HepG2 (cell line): ENCODE results near the gene TEX35. TPM values are rescaled to one million over a fixed set of nuclear protein-coding genes. Genes with fewer than 3 reads are reported as not detected.

ENCODE experiments used
- ARNT2 ChIP-seq: sonication (generic); formaldehyde crosslinking; IDR thresholded peaks from 2 replicates; pipeline ENCODE4 v1.8.0; 2022; ENCODE audit warnings: mild to moderate bottlenecking, low read depth, missing genetic modification reagents, moderate library complexity
- BCL3 ChIP-seq: sonication (generic); formaldehyde crosslinking; IDR thresholded peaks from 2 replicates; pipeline ENCODE4 v1.5.1; 2020; ENCODE audit warnings: mild to moderate bottlenecking, missing genetic modification reagents, moderate library complexity
- EHMT2 ChIP-seq: fragments of 200-600 bp; sonication (generic); IDR thresholded peaks from 2 replicates; pipeline ENCODE4 v1.7.0; 2017; ENCODE audit warnings: antibody characterized with exemption, low read depth, low read length, borderline replicate concordance
- GZF1 ChIP-seq: sonication (generic); formaldehyde crosslinking; IDR thresholded peaks from 2 replicates; pipeline ENCODE4 v1.5.1; 2020; ENCODE audit warnings: mild to moderate bottlenecking, missing genetic modification reagents
- MLX ChIP-seq: IDR thresholded peaks from 2 replicates; pipeline ENCODE4 v1.6.1; 2016
- NFE2 ChIP-seq: sonication (generic); formaldehyde crosslinking; IDR thresholded peaks from 2 replicates; pipeline ENCODE4 v1.4.0; 2020; ENCODE audit warnings: missing genetic modification reagents
- NFYB ChIP-seq: sonication (generic); formaldehyde crosslinking; IDR thresholded peaks from 2 replicates; pipeline ENCODE4 v1.4.0; 2020; ENCODE audit warnings: missing genetic modification reagents
- NR2F1 ChIP-seq, 2 experiments: fragments of 450-650 bp in 1 of 2; formaldehyde crosslinking in 1 of 2; IDR thresholded peaks; 2 replicates each; pipeline versions ENCODE4 v1.5.0 to v1.6.1; 2016 to 2020; ENCODE audit warnings: mild to moderate bottlenecking in 1 of 2, missing compliant biosample characterization in 1 of 2, missing genetic modification reagents in 1 of 2, moderate library complexity in 1 of 2
- PRDM10 ChIP-seq: sonication (generic); formaldehyde crosslinking; IDR thresholded peaks from 2 replicates; pipeline ENCODE4 v1.4.0; 2020; ENCODE audit warnings: low read depth, missing genetic modification reagents
- U2AF1 ChIP-seq: fragments of 200-400 bp; formaldehyde crosslinking; optimal IDR thresholded peaks from 2 replicates; pipeline ENCODE3; 2017; ENCODE audit warnings: mild to moderate bottlenecking, low read depth, low read length
- ZBTB7A ChIP-seq: sonication (generic); formaldehyde crosslinking; IDR thresholded peaks from 2 replicates; pipeline ENCODE4 v1.8.0; 2022; ENCODE audit warnings: mild to moderate bottlenecking, missing genetic modification reagents
- ZFP36 ChIP-seq: fragments of 150-350 bp; IDR thresholded peaks from 2 replicates; pipeline ENCODE4 v1.6.1; 2018; ENCODE audit warnings: borderline replicate concordance, low read length, low read depth; ENCODE audit not compliant: partially characterized antibody
- ZFP41 ChIP-seq: sonication (generic); formaldehyde crosslinking; IDR thresholded peaks from 2 replicates; pipeline ENCODE4 v1.4.0; 2020; ENCODE audit warnings: mild to moderate bottlenecking, missing genetic modification reagents, borderline replicate concordance
- ZNF33A ChIP-seq: sonication (generic); formaldehyde crosslinking; IDR thresholded peaks from 2 replicates; pipeline ENCODE4 v1.5.1; 2020; ENCODE audit warnings: missing genetic modification reagents, mild to moderate bottlenecking, moderate library complexity, borderline replicate concordance
- ZNF546 ChIP-seq: sonication (generic); formaldehyde crosslinking; conservative IDR thresholded peaks from 2 replicates; pipeline ENCODE4 v1.8.1; 2023; ENCODE audit warnings: mild to moderate bottlenecking, missing genetic modification reagents
- ZNF737 ChIP-seq: sonication (generic); formaldehyde crosslinking; IDR thresholded peaks from 2 replicates; pipeline ENCODE4 v1.5.0; 2020; ENCODE audit warnings: missing genetic modification reagents, mild to moderate bottlenecking, borderline replicate concordance
- ZNF83 ChIP-seq: sonication (generic); formaldehyde crosslinking; IDR thresholded peaks from 2 replicates; pipeline ENCODE4 v1.4.0; 2020; ENCODE audit warnings: missing genetic modification reagents, mild to moderate bottlenecking, borderline replicate concordance
- ZSCAN9 ChIP-seq: IDR thresholded peaks from 2 replicates; pipeline ENCODE4 v1.6.1; 2016; ENCODE audit warnings: borderline replicate concordance
- polyA plus RNA-seq, 8 experiments: library from polyadenylated mRNA; depleted of rRNA in 3 of 8; stranded (reverse) in 7 of 8; unstranded in 1 of 8; fragments of >200 nt; fragmentation: Illumina TruSeq in 4 of 8; extraction: Trizol in 4 of 8; gene quantifications; 2 replicates each; pipeline versions ENCODE4 v1.2.1 to v1.2.3, GENCODE V29; 2011 to 2016; ENCODE audit warnings: low read depth in 4 of 8, missing spikeins in 1 of 8, mixed read lengths in 1 of 8; ENCODE audit not compliant: insufficient read depth in 1 of 8
- total RNA-seq, 5 experiments: library from RNA; depleted of rRNA; stranded (reverse); fragments of >200 nt; fragmentation: Illumina TruSeq; extraction: Trizol; gene quantifications; 2 replicates each; pipeline ENCODE4 v1.2.3, GENCODE V29; 2016; ENCODE audit warnings: low read depth in 1 of 5
- TF ChIP-seq, protein P1 (sequence below): IDR thresholded peaks from 2 replicates; pipeline ENCODE4 v1.6.1; 2016; ENCODE audit warnings: mild to moderate bottlenecking, missing biosample characterization, missing genetic modification reagents
- TF ChIP-seq, protein P2 (sequence below): sonication (generic); formaldehyde crosslinking; IDR thresholded peaks from 2 replicates; pipeline ENCODE4 v1.8.1; 2023; ENCODE audit warnings: mild to moderate bottlenecking, missing genetic modification reagents, borderline replicate concordance
- TF ChIP-seq, protein P3 (sequence below): sonication (generic); formaldehyde crosslinking; IDR thresholded peaks from 2 replicates; pipeline ENCODE4 v1.8.1; 2023; ENCODE audit warnings: missing genetic modification reagents, inconsistent platforms, borderline replicate concordance

The TEX35 gene
- total and polyA plus RNA-seq, 2 of the 13 experiments (the other 11 are each of a cell fraction or from before 2014, with no cell fraction given): not detected

DNA sequence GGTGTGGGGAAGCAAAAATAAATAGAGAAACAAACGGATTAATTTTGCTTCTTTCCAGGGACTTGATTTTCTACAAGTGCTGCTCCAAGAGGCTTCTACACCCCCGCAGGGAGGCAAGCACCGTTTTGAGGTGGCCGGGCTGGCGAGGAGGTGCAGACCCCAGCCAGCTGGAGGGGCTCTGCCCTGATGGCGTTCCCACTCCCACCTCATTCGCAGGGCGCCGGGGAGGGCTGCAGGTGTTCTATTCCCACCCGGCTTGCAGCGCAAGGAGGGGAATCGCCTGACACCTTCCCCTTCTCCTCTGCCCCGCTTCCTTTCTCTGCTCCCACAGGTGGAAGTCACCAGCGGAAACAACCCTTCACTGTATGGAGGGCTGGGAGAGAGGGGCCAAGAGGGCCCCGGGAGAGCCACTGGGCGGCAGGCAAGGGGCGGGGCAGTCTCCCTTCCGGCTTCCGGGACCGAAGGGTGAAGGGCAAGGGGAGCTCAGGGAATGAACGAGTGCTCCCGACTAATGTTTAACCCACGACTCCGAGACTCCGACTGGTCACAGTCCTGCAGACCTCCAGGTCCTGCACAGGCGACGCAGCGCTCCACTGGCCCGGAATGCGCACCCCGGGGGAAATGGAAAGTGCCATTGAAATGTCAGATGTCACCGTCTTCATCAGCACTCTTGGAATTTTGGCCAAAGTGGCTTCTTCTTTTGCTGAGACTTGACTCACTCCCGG is 29.1 kb downstream of the TEX35 start (continued):
- TF ChIP-seq, protein P1, sequence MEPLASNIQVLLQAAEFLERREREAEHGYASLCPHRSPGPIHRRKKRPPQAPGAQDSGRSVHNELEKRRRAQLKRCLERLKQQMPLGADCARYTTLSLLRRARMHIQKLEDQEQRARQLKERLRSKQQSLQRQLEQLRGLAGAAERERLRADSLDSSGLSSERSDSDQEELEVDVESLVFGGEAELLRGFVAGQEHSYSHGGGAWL: no peak
- TF ChIP-seq ZNF737 (CRISPR knock-in tag) (peak; percentile 78; the same call in 1 of the 2 replicates), ARNT2 (CRISPR knock-in tag) (no peak), BCL3 (no peak; the same call in 1 of the 2 replicates), EHMT2 (no peak), ZFP36 (no peak), ZBTB7A (CRISPR knock-in tag) (no peak; the same call in 1 of the 2 replicates), U2AF1 (peak; percentile 72), PRDM10 (CRISPR knock-in tag) (peak; percentile 62; the same call in 1 of the 2 replicates), GZF1 (CRISPR knock-in tag) (no peak), NFE2 (CRISPR knock-in tag) (no peak), ZFP41 (no peak), ZNF83 (CRISPR knock-in tag) (no peak), MLX (CRISPR knock-in tag) (peak; percentile 39; the same call in 1 of the 2 replicates), ZNF546 (no peak), NFYB (peak; percentile 18; the same call in 1 of the 2 replicates), NR2F1 (CRISPR knock-in tag; IDR thresholded peaks at IDR 0.05) (peak in 1 of 2 experiments; percentile 39; a peak in 1 of 4 replicates), ZNF33A (CRISPR knock-in tag) (no peak), ZSCAN9 (CRISPR knock-in tag) (0 out of 2 replicates have a peak, but pooled peaks have one; percentile 42)
- TF ChIP-seq, protein P2, sequence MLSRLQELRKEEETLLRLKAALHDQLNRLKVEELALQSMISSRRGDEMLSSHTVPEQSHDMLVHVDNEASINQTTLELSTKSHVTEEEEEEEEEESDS: no peak
- TF ChIP-seq, protein P3, sequence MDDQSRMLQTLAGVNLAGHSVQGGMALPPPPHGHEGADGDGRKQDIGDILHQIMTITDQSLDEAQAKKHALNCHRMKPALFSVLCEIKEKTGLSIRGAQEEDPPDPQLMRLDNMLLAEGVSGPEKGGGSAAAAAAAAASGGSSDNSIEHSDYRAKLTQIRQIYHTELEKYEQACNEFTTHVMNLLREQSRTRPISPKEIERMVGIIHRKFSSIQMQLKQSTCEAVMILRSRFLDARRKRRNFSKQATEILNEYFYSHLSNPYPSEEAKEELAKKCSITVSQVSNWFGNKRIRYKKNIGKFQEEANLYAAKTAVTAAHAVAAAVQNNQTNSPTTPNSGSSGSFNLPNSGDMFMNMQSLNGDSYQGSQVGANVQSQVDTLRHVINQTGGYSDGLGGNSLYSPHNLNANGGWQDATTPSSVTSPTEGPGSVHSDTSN (CRISPR knock-in tag): no peak
